HepG2 (cell line): Measurements from ENCODE around the gene AUP1. TPM values are rescaled to one million over a fixed set of nuclear protein-coding genes. Genes with fewer than 3 reads are reported as not detected.

Experiments
- ARID4A ChIP-seq: sonication (generic); formaldehyde crosslinking; IDR thresholded peaks from 2 replicates; pipeline ENCODE4 v1.5.0; 2020; ENCODE audit warnings: mild to moderate bottlenecking, missing genetic modification reagents, borderline replicate concordance
- ARNT2 ChIP-seq: sonication (generic); formaldehyde crosslinking; IDR thresholded peaks from 2 replicates; pipeline ENCODE4 v1.8.0; 2022; ENCODE audit warnings: mild to moderate bottlenecking, low read depth, missing genetic modification reagents, moderate library complexity
- FOXO4 ChIP-seq: sonication (generic); formaldehyde crosslinking; conservative IDR thresholded peaks from 2 replicates; pipeline ENCODE4 v1.8.1; 2023; ENCODE audit warnings: missing genetic modification reagents
- IRX3 ChIP-seq: sonication (generic); formaldehyde crosslinking; IDR thresholded peaks from 2 replicates; pipeline ENCODE4 v1.8.1; 2023; ENCODE audit warnings: mild to moderate bottlenecking, low read depth, missing genetic modification reagents, borderline replicate concordance
- JDP2 ChIP-seq: sonication (generic); formaldehyde crosslinking; IDR thresholded peaks from 2 replicates; pipeline ENCODE4 v1.8.1; 2022; ENCODE audit warnings: missing genetic modification reagents, borderline replicate concordance
- MYPOP ChIP-seq: sonication (generic); formaldehyde crosslinking; IDR thresholded peaks from 2 replicates; pipeline ENCODE4 v1.8.1; 2023; ENCODE audit warnings: mild to moderate bottlenecking, moderate library complexity, missing genetic modification reagents
- NKX3-1 ChIP-seq: sonication (generic); formaldehyde crosslinking; IDR thresholded peaks from 2 replicates; pipeline ENCODE4 v1.5.0; 2020; ENCODE audit warnings: missing genetic modification reagents
- PBX2 ChIP-seq: IDR thresholded peaks from 2 replicates; pipeline ENCODE4 v1.6.1; 2016; ENCODE audit warnings: control low read depth
- POLR2A ChIP-seq, 2 experiments: IDR thresholded peaks; 2 replicates each; pipeline ENCODE4 v1.6.1; 2011; ENCODE audit warnings: low read depth in 2 of 2, low read length in 2 of 2, mild to moderate bottlenecking in 1 of 2, moderate library complexity in 1 of 2; ENCODE audit not compliant: insufficient read depth in 1 of 2
- PREB ChIP-seq: sonication (generic); formaldehyde crosslinking; IDR thresholded peaks from 2 replicates; pipeline ENCODE4 v1.4.0; 2020; ENCODE audit warnings: missing genetic modification reagents
- RBFOX2 ChIP-seq: fragments of 200-400 bp; formaldehyde crosslinking; IDR thresholded peaks from 2 replicates; pipeline ENCODE4 v1.6.1; 2017; ENCODE audit warnings: low read depth, mild to moderate bottlenecking, low read length
- RBM39 ChIP-seq: fragments of 200-400 bp; formaldehyde crosslinking; IDR thresholded peaks from one replicate; pipeline ENCODE4 v1.6.1; 2018; ENCODE audit warnings: antibody characterized with exemption, mild to moderate bottlenecking, low read depth, low read length; ENCODE audit not compliant: poor library complexity, severe bottlenecking
- TCF12 ChIP-seq, 2 experiments: fragments of 450-650 bp in 1 of 2; sonication (generic) in 1 of 2; formaldehyde crosslinking in 1 of 2; IDR thresholded peaks; 2 replicates each; pipeline versions ENCODE4 v1.6.1 to v1.8.0; 2017 to 2022; ENCODE audit warnings: antibody characterized with exemption in 1 of 2, mild to moderate bottlenecking in 1 of 2, missing genetic modification reagents in 1 of 2, moderate library complexity in 1 of 2
- ZC3H13 ChIP-seq: sonication (generic); formaldehyde crosslinking; IDR thresholded peaks from 2 replicates; pipeline ENCODE4 v1.8.1; 2023; ENCODE audit warnings: mild to moderate bottlenecking, missing genetic modification reagents, moderate library complexity
- ZNF354B ChIP-seq: sonication (generic); formaldehyde crosslinking; IDR thresholded peaks from 2 replicates; pipeline ENCODE4 v1.8.0; 2022; ENCODE audit warnings: mild to moderate bottlenecking, missing genetic modification reagents
- ZNF616 ChIP-seq: sonication (generic); formaldehyde crosslinking; IDR thresholded peaks from 2 replicates; pipeline ENCODE4 v1.5.0; 2020; ENCODE audit warnings: low read depth, mild to moderate bottlenecking, missing genetic modification reagents
- ZNF629 ChIP-seq: sonication (generic); formaldehyde crosslinking; conservative IDR thresholded peaks from 2 replicates; pipeline ENCODE4 v1.5.0; 2020; ENCODE audit warnings: missing genetic modification reagents
- polyA plus RNA-seq, 8 experiments: library from polyadenylated mRNA; depleted of rRNA in 3 of 8; stranded (reverse) in 7 of 8; unstranded in 1 of 8; fragments of >200 nt; fragmentation: Illumina TruSeq in 4 of 8; extraction: Trizol in 4 of 8; gene quantifications; 2 replicates each; pipeline versions ENCODE4 v1.2.1 to v1.2.3, GENCODE V29; 2011 to 2016; ENCODE audit warnings: low read depth in 4 of 8, missing spikeins in 1 of 8, mixed read lengths in 1 of 8; ENCODE audit not compliant: insufficient read depth in 1 of 8
- total RNA-seq, 5 experiments: library from RNA; depleted of rRNA; stranded (reverse); fragments of >200 nt; fragmentation: Illumina TruSeq; extraction: Trizol; gene quantifications; 2 replicates each; pipeline ENCODE4 v1.2.3, GENCODE V29; 2016; ENCODE audit warnings: low read depth in 1 of 5

The AUP1 gene
- total and polyA plus RNA-seq, 2 of the 13 experiments (the other 11 are each of a cell fraction or from before 2014, with no cell fraction given): 174 to 267 TPM

GRCh38 chr2:74497777-74498499 is 31.6 kb downstream of the AUP1 start (continued):
- TF ChIP-seq MYPOP (CRISPR knock-in tag) (peak; percentile 93), POLR2A (IDR thresholded peaks at IDR 0.05; ENCODE audit: insufficient read depth in 1 of 2, low read depth in 2 of 2, low read length in 2 of 2) (0 out of 4 replicates have a peak, but pooled peaks of 1 of the 2 experiments have one; percentile 4), ZNF354B (peak; percentile 80; the same call in 1 of the 2 replicates), ZNF629 (no peak), ARNT2 (0 out of 2 replicates have a peak, but pooled peaks have one; percentile 22), ZC3H13 (CRISPR knock-in tag) (peak; percentile 69; the same call in 1 of the 2 replicates), IRX3 (CRISPR knock-in tag) (peak; percentile 76; the same call in 1 of the 2 replicates), PREB (CRISPR knock-in tag) (0 out of 2 replicates have a peak, but pooled peaks have one; percentile 64), RBM39 (peak; percentile 49), ZNF616 (CRISPR knock-in tag) (0 out of 2 replicates have a peak, but pooled peaks have one; percentile 83), FOXO4 (CRISPR knock-in tag) (0 out of 2 replicates have a peak, but pooled peaks have one; percentile 67), RBFOX2 (peak; percentile 85), JDP2 (no peak), NKX3-1 (peak; percentile 64; the same call in 1 of the 2 replicates), TCF12 (IDR thresholded peaks at IDR 0.05) (no peak), TCF12 (CRISPR knock-in tag; IDR thresholded peaks at IDR 0.05) (no peak), ARID4A (peak; percentile 65), PBX2 (CRISPR knock-in tag) (no peak)
